CD4-positive, alpha-beta T cell treated with Interleukin-6 for 4 hours (primary cell): ENCODE measurements around the gene MB21D2.

Experiments
- DNase-seq: peaks from one replicate; pipeline ENCODE4 v3.0.0-alpha.2; 2020; ENCODE audit warnings: mixed read lengths

The MB21D2 gene

DNA sequence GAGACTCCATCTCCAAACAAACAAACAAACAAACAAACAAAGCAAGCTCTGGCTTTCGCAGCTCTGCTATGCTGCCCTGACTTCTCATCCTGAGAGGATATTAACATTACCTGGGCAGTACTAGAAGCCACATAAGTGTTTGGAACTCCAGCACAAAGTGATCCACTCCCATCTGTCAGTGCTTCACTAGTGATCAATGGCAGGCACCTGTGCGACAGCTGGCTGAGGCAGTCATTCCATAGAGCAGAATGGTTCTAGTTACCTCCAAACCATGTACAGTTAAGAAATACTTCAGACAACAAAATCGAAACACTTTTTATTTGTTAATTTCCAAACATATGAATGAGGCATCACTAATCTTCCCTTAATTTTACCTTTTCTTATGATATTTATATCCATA lies 2.8 kb upstream of the MB21D2 start:
- no peak for DNase-seq

DNA sequence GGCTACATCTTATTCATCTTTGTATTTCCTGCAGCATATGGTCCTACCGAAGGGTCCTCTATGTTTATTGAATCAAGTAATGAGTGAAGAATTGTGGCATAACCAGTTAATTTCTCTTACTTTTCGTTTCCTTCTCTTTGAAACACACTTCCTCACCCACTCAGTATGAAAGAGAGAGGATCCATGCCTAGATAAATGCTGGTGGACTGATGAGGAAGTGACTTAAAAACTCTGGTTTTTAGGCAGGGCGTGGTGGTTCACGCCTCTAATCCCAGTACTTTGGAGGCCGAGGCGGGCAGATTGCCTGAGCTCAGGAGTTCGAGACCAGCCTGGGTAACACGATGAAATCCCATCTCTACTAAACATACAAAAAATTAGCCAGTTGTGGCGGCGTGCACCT lies 2.2 kb upstream of the MB21D2 start:
- DNase-seq, result no peak

DNA sequence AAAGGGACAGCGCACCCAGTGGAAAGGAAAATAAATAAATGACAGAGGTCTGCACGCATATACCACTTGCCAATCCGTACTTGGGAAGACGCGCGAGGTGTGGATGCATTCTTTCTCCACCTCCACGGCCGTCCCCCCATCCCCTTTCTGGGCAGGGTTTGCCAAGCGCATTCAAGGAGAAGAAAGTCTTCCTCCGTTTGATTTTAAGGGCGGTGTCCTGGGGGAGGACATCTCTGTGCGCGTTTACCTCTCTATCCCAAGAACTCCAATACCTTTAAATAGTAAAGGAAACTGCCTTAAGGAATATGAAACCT lies 576 bp upstream of the MB21D2 start:
- DNase-seq, result no peak

DNA sequence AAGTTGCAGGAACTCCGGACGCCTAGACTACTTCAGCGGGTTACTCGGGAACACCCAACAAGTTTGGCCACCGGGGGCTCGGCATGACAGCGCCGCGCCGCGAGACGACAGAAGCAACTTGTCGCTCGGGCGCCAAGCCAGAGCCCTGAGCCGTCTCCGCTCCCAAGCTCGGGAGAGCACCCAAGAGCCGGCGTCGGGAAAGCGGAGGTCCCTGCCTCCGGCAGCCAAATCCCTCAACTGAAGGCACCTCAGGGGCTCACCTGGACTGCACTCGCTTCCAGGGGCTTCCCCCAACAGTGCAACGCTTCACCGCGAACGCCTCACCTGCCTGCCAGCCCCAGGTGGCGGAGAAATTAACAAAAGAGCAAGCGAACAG lies 640 bp downstream of the MB21D2 start:
- DNase-seq, result peak; percentile 42

DNA sequence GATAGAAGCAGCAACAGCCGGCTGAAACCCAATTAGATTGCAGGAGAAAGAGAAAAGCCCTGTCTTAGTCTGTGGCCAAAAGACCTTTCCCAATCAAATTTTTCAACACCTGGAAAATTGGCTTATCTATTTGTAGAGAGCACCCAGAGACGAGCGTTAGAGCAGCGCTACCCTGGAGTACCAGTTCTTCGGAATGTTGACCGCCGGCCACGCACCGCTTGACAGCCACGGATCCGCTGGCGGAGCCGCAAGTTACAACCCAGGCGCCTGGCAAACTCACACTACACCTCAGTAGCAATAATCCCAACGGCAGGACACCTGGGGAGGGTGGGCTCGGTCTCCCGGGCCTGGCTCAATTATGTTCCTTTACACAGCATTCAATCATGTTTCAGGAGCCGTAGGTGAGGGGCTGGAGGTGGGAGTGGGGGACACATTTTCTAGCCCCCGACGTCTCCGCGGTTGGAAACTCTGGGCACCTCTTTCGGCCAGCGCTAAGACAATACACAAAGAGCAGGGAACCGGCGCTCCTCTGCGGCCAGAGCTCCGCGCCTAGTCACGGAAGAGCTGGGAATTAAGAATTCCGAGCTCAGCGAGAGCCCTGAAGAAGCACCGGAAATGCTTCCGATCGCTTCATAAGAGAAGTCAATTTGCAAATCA lies 1.2 kb downstream of the MB21D2 start:
- DNase-seq, result no peak

DNA sequence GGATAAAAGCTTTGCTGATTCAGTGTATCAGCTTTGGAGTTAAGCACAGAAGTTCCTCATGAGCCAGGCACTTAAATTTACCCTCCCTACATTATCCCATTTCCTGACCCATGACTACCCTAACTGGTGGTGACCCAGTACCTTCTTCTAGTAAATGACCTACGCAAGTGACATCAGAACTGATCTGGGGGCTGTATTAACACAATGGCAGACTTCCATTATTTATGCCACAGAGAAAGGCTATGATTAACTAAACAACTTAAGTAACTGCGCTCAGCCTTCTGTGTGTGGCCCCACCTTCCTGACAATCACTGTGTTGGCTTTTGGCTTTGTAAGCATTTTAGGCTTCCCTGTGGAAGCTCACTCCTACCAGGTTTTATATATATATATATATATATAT lies 1.9 kb downstream of the MB21D2 start:
- DNase-seq, result no peak

DNA sequence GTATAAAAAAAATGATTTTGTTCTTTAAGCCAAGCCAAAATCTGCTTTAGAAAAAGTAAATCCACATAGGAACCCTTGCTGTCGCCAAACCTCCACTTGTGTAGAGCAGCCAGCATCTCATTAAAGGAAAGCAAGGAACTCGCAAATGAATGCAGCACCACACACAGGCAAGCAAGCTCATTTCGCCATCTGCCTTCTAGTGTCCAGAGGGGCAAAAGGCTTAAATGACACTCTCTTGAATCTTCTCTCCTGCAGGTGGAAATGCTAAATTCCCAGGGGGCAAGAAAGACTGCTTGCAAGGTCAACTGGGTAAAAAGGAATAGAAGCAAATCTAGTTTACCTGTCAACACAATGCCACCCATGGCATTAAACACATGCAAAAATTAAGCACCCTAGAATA lies 2.4 kb downstream of the MB21D2 start:
- DNase-seq, result no peak

DNA sequence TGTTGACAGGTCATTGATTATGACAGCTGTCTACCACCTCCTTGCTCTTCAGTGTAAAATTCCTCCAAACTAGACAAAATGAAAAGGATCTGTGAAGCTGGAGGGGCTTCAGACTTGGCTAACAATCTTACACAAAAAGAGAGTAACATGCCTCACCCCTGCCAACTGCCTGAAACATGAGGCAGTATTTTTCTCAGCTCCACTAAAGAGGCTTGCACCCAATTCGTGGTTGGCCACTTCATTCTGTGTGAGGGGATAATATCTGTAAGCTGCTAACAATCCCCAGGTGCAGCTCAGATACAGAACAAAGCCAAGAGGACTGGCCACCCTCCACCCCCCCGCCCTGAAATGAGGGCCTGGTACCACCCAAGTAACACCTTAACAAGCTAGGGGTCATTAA lies 2.8 kb downstream of the MB21D2 start:
- DNase-seq, result no peak

DNA sequence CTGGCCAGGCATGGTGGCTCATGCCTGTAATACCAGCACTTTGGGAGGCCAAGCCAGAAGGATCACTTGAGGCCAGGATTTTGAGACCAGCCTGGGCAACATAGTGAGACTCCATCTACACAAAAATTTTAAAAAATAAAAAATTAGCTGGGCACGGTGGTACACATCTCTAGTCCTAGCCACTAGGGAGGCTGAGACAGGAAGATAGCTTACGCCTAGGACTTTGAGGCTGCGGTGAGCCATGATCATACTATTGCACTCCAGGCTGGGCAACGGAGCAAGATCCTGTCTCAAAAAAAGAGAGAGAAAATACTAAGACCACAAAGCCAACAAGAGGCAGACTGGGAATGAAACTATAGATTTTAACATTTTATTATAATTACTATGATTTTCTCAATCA lies 4.1 kb downstream of the MB21D2 start:
- DNase-seq, result no peak

DNA sequence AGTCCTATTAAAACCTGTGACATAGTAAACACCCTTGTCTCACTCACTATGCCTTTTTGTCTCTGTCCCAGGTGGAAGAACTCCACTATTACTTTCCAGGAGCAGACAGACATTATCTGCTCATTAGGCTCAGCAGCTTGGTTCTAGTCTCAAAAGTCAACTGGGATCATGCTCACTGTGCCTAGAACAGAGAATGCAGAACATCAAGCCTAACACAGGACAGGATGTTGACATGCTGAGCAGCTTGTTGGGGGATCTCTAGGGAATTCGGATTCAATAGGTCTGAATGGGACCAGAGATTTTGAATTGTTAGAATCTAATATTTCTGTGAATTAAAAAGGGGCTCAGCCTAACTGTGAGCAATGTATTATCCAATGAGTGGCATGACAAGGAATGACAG lies 6.4 kb downstream of the MB21D2 start:
- DNase-seq, result no peak

DNA sequence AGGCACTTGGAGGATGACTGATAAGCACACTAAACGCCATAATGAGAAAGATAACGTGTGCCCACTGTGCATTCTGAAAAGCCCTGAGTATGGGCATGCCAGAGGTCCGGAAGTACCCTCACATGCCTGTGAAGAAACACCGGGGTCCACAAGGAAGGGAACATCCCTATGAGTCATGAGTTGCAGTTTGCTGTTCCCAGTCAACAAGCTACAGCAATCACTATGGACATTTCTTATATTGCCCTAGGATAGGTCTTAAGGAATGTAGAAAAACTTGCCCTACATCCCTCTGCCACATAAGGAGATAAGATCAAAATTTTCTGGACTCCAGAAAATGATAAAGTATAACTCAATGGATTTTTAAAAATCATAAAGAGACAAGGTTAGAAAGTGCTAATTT lies 9.9 kb downstream of the MB21D2 start:
- DNase-seq, result no peak

DNA sequence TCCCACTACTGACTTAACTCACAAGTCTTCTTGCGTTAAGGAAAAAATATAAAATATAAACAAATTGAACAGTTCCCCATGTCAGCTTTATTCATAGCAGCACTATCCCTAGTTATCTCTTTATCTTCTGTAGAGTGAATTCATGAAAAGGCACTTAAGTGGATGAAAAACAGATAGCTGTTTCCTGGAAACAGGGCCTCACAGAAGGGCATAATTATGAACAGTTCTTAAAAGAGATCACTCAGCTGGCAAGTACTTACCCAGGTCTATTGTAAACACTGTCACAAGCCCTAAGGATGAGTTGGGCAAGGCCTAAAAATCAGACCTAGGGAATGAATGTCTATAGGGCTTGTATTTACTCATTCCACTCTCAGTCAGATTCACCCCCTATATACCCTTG lies 10.7 kb downstream of the MB21D2 start:
- DNase-seq, result no peak

DNA sequence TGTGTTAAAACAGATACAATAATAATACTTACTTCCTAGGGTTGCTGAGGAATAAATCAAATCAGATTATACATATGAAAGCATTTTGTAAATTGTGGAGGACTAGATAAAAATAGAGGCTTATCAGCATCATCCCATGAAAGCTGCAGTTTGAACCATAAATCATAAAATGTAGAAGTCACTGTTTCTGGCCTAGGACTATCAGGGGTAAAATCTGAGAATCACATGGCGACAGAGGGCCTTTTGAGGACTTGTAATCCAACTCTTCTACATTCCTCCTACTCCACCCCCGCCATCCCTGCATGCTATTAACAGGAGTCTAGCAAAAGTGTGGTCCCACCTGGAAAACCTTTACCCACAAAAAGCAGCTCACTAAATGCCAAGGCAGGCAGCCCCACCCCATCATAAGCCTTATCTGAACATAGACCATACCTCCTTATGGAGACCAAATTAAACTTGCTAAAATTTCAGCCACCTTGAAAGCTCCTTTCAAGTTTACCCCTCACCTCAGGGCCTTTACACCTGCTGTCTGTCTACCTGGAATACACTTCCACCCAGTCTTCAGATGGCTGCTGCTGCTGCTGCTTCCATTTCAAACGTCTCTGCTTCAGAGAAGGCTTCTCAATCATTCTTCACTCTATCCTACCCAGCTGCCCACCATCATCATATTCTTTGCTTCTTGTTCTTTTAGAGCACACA lies 11.5 kb downstream of the MB21D2 start:
- DNase-seq, result no peak

DNA sequence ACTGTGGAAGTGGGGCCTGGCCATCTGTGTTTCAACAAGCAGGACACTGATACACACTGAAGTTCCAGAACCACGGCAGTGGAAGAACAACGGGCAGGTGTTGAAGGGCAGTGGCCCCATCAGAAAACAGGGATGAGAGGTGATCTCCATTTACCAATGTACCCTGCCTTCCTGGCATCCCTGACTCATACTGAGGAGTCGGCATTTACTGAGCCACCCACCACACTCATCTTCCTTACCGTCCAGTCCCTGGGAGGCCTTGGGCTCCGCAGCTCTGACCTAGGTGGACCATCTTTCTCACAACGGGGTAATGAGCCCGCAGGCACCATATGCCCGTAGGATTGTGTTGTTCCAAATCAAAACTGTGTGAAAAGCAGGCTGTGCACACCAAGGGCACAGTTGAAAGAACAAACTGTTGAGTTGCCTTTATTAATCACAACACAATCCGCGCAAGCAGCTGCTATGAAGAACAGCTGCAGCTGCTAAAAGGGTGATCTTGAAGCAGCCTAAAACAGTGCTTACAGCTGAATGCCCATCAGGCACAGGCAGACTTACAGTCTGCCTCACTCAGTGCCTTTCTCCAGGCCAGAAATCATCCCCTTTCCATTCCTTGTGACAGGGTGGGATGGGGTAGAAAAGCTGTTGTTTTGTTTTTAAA lies 12.9 kb downstream of the MB21D2 start:
- no peak for DNase-seq

DNA sequence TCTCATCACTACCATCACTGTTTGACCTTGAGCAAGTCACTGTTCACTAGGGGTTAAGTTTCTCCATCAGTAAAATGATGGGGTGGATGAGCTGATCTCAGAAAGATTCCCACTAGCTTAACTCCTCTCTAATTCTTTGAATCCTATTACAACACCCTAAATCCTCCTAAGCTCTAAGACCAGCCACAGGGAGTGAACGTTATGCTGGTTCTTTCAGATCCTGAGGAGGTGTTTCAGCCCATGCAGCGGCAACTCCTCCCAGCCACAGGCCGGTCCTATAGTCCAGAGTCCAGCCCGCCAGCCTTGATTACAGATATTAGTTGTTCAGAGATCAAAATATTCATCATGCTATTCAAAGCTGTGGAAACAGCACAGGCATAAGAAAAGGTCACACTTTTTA lies 15.1 kb downstream of the MB21D2 start:
- DNase-seq, result no peak

DNA sequence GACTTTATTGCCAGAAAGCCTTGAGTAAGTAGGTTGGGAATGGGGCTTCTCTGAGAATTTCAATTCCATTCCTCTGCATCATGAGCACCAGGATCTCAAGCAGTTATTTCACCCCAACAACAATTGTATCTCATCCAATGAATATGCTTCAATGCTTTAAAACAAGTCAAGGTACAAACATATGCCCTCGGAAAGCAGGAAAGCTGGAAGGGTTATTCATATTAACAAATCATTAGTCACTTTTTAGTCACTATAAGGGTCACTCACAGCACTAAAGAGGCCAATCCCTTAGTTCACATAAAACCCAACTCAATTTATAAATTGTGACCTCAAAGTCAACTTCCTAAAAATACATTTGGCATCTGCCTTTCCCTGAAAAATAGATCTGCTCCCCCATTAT lies 16.2 kb downstream of the MB21D2 start:
- DNase-seq, result no peak

DNA sequence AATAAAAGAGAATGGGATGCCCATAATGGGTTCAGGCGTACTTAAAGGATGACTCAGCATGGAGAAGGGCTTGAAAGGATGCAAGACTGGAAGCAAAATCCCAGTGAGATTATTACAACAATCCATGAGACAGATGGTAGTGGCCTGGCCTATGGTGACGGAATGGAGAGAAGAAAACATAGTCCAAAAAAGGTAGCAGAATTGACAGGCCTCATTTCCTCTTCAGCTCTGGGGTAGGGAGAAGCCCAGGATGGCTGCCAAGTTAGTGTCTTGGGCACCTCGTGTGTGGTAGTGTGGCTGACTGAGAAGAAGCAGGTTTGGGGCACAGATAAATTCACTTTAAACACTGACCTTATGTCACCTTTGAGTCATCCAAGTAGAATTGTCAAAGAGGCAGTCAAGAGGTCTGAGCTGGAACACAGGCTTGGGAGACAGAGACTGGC lies 18.1 kb downstream of the MB21D2 start:
- DNase-seq, result peak; percentile 23

DNA sequence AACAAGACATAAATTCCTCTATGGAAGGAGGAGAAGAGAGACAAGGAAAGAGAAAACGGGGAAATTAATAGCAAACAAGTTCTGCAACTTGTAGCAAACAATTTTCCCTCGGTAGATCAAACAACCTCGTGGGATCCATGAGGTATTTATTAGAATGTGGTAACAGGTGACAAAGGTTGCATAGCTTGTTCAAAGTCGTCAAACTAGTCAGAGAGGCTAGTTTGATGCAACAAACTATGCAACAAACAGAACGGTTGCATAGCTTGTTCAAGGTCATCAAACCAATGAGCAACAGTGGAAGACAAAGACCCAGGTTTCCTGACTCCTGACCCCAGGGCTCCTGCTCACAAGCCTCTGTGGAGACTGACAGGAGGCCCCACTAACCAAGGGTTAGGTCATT lies 20.7 kb downstream of the MB21D2 start:
- DNase-seq, result no peak

DNA sequence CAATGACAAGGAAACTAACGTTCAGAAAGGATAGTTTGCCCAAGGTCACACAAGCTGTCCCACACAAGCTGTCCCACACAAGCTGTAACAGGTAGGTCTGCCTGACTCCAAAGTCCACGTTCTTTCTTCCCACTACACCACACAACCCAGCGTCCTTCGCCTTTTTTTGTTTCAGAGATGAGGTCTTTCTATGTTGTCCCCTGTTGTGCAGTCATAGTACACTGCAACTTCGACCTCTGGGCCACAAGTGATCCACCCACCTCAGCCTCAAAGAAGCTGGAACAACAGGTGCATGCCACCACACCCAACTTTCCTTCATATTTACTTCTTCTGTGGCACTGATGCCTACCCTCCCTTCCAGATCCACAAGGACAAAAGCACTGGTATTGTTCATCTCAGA lies 21.4 kb downstream of the MB21D2 start:
- no peak for DNase-seq

DNA sequence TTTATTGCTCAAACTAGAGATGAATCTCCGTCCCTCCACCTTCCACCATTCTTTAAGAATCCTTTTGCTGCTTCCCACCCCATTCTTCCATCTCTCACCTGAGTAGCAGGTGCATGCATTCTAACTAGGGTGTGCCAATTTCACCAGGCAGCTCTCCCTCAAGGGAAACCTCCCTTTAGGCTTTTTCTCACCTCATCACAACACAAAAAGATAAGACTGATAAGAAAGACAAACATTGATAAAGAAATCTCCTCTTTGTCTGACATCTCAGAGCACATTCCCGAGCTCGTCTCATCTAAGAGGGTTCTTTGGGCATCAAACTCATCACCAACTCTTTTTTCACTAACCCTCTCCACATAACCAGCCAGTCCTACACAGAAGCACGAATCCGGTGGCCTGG lies 23.0 kb downstream of the MB21D2 start:
- DNase-seq, result no peak

DNA sequence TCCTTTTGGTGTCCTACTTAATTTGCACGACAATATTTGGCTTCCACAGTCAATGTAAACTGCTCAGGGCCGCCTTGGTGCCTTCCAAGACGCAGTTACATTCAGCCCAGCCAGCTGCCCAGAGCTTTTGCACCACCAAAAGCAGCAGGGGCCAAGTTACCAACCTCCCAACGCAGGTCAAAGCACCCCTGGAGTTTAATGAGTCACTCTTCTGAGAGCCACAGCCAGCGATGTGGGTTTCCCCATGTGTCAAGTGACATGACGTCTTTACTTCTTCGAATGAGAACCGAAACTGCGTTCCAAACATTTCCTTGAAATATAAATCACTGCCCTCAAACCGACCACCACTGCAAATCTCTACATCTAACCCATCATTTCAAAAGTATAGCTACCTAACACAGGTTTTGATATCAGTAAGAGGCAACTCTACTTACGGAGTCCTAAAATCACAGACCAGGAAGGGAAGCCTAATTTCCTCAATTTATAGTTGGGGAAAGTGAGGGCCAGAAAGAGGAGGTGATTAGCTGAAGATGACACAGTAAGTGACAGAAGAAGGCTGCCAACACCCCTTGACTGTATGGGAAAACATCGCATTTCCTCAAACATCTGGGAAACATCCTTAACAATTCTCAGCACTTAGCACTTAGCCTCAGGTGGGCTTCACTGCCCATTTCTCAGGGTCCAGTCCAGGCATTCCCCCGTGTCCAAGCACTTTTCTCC lies 24.5 kb downstream of the MB21D2 start:
- peak; percentile 62 for DNase-seq

DNA sequence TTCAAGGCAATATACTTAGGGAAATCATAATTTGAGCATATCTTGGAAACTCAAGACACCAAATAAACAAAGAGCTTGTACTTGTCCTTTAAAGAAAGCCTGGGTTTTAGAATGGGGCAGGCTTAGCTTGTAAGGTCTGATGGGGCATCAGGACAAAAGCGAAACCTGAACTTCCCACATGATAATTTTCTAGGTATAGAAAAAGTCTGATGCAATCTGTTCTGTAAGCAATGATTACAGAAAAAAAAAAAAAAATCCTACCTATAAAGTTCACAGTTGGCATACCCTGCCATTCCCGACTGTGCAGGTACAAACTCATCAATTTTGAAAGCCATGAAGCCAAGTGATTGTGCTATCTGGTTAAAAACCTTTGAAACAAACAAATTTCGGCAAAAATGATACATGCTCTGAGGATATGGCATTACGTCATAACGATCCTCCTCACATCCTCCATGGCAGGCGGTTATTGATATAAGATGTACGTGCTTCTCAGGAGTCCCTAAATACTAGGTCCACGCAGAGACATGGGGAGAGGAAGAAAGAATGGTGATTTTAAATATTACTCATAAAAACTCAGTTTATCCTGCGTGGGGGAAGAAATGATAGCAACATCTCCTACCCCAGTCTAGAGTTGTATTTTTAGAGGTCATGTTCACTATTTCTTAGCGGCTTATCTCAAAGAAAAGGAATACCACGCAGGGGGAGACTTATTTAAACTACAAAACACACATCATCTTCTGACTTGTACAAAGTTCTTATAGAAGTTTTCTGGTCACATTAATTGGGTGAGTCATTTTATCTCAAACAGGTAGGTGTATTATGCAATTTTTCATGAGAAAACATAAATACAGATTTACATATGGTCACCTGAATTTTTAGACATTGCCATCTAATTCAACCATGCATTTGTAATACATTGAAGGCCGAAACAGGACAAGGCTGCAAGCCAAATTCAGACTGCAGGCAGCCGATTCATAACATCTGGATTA lies 27.0 kb downstream of the MB21D2 start:
- no peak for DNase-seq

DNA sequence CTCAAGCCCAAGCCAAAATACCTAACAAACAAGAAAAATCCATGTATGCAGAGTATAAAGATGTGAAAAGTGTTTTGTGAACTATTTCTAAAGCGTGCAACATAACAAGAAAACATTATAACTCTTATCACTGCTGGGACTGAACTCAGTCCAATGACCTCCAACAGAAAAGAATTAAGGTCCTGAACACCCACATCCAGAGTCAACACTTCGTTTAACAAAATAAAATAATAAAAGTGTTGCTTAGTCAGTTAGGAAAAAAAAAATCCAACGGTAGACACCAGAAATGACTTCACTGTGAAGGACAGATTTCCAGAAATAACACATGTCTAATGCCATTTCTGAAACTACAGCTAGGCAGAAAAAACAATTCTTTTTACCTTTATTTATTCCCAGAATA lies 28.0 kb downstream of the MB21D2 start:
- no peak for DNase-seq
